ENCODE data around the gene RASD2. TPM values are rescaled to one million over a fixed set of nuclear protein-coding genes. Genes with fewer than 3 reads are reported as not detected.

Gene RASD2
- total and polyA plus RNA-seq, 10 of the 15 experiments (the other 5 are each of a cell fraction or from before 2014, with no cell fraction given): 0.03 TPM; not detected in 9

DNA sequence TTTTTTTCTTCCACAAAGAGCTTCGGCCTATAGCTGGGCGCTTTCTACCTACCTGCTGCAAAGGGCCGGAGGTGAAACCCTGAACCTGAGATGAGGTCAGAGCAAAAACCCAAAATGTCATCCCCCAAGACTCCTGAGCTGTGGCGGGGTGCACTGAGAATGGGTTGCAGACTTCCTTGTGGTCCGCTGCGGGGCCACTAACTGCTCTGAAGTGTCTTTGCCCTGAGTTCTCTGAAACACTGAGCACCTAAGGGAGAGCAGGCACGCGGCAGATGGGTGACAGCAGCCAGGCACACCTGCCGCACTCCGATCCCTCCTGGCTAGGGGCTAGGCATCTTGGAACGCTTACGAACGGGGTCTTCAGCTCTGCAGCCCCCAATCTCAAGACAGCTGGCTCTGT lies 29.3 kb downstream of the RASD2 start:
- ATAC-seq (no peak), DNase-seq (ENCODE audit: low read depth, low spot score) (no peak), FAIRE-seq (no peak)
- Histone ChIP-seq H3K4me2 (ENCODE audit: control insufficient read depth, insufficient read depth) (no peak overlapping the region), H3K79me2 (ENCODE audit: control insufficient read depth, insufficient read depth, low read length) (no peaks in the 10 kb centered on the region), H3K9me3 (replicated peaks; ENCODE audit: control insufficient read depth, insufficient read depth, low read length) (no peaks in the 10 kb centered on the region), H3K4me3 (no peak overlapping the region), H2AFZ (ENCODE audit: control insufficient read depth, low read depth, low read length) (no peak overlapping the region), H3K36me3 (ENCODE audit: control insufficient read depth in 2 of 2, insufficient read depth in 2 of 2, low read length in 1 of 2) (no peaks in the 10 kb centered on the region), H4K20me1 (ENCODE audit: control insufficient read depth, insufficient read depth) (no peaks in the 10 kb centered on the region), H3K27me3 (replicated peaks in 1 of 2; ENCODE audit: control insufficient read depth in 2 of 2, insufficient read depth in 2 of 2, low read length in 1 of 2) (peaks cover 0 to 2% of the 10 kb centered on the region in 2 experiments; a peak in 3 of 4 replicates), H3K4me1 (ENCODE audit: control insufficient read depth, insufficient read depth, low read length) (no peaks in the 10 kb centered on the region), H3K9ac (ENCODE audit: control insufficient read depth, insufficient read depth, low read length) (no peak overlapping the region), H3K27ac (ENCODE audit: control insufficient read depth, insufficient read depth) (no peak overlapping the region)
- WGBS (ENCODE audit: insufficient coverage, insufficient replicate concordance, low lambda C conversion rate, missing lambda C conversion rate): 28% methylated on average over 13 of the region's 13 CpGs
- BruUV-seq (replicated peaks): no TSS peak
- intact Hi-C loops (cut with micrococcal nuclease; ENCODE audit: unreplicated experiment): no loop called here
- ChIA-PET POLR2A (no interaction called here), RAD21 (ENCODE audit: unreplicated experiment) (no interaction called here), CTCF (no interaction called here), SMC1A (ENCODE audit: uncharacterized antibody, unreplicated experiment) (no interaction called here)
- in situ Hi-C loops (cut with MboI): no loop called here
- TF ChIP-seq RAD21 (IDR thresholded peaks at IDR 0.05; ENCODE audit: insufficient read depth, low read depth, low read length) (no peak), NRF1 (conservative IDR thresholded peaks at IDR 0.05; ENCODE audit: low read depth, low read length) (no peak), EGR1 (IDR thresholded peaks at IDR 0.05; ENCODE audit: borderline replicate concordance in 1 of 2, low read depth in 2 of 2, low read length in 2 of 2) (no peak), HCFC1 (IDR thresholded peaks at IDR 0.05; ENCODE audit: low read length) (no peak), POLR2AphosphoS5 (IDR thresholded peaks at IDR 0.05; ENCODE audit: low read length) (no peak), MEF2A (IDR thresholded peaks at IDR 0.05; ENCODE audit: insufficient read depth, low read depth, low read length) (no peak), ASH2L (IDR thresholded peaks at IDR 0.05; ENCODE audit: borderline replicate concordance, low read depth) (no peak), IKZF1 (conservative IDR thresholded peaks at IDR 0.05) (no peak), POU2F2 (IDR thresholded peaks at IDR 0.05; ENCODE audit: borderline replicate concordance, low read depth, low read length) (no peak), BRCA1 (IDR thresholded peaks at IDR 0.05; ENCODE audit: low read depth, low read length) (no peak), ATF7 (IDR thresholded peaks at IDR 0.05; ENCODE audit: low read depth) (no peak), KDM1A (IDR thresholded peaks at IDR 0.05; ENCODE audit: borderline replicate concordance) (no peak), GATAD2B (conservative IDR thresholded peaks at IDR 0.05; ENCODE audit: low read depth) (no peak), NFYB (IDR thresholded peaks at IDR 0.05; ENCODE audit: insufficient read depth, low read depth, low read length) (no peak), TCF7 (IDR thresholded peaks at IDR 0.05; ENCODE audit: borderline replicate concordance) (no peak)
- TF ChIP-seq, protein P1, sequence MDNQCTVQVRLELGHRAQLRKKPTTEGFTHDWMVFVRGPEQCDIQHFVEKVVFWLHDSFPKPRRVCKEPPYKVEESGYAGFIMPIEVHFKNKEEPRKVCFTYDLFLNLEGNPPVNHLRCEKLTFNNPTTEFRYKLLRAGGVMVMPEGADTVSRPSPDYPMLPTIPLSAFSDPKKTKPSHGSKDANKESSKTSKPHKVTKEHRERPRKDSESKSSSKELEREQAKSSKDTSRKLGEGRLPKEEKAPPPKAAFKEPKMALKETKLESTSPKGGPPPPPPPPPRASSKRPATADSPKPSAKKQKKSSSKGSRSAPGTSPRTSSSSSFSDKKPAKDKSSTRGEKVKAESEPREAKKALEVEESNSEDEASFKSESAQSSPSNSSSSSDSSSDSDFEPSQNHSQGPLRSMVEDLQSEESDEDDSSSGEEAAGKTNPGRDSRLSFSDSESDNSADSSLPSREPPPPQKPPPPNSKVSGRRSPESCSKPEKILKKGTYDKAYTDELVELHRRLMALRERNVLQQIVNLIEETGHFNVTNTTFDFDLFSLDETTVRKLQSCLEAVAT (IDR thresholded peaks at IDR 0.05): no peak
- TF ChIP-seq, protein P2, sequence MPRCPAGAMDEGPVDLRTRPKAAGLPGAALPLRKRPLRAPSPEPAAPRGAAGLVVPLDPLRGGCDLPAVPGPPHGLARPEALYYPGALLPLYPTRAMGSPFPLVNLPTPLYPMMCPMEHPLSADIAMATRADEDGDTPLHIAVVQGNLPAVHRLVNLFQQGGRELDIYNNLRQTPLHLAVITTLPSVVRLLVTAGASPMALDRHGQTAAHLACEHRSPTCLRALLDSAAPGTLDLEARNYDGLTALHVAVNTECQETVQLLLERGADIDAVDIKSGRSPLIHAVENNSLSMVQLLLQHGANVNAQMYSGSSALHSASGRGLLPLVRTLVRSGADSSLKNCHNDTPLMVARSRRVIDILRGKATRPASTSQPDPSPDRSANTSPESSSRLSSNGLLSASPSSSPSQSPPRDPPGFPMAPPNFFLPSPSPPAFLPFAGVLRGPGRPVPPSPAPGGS (IDR thresholded peaks at IDR 0.05; ENCODE audit: borderline replicate concordance, insufficient read depth, low read depth, low read length, poor library complexity, severe bottlenecking): no peak
- TF ChIP-seq, protein P3, sequence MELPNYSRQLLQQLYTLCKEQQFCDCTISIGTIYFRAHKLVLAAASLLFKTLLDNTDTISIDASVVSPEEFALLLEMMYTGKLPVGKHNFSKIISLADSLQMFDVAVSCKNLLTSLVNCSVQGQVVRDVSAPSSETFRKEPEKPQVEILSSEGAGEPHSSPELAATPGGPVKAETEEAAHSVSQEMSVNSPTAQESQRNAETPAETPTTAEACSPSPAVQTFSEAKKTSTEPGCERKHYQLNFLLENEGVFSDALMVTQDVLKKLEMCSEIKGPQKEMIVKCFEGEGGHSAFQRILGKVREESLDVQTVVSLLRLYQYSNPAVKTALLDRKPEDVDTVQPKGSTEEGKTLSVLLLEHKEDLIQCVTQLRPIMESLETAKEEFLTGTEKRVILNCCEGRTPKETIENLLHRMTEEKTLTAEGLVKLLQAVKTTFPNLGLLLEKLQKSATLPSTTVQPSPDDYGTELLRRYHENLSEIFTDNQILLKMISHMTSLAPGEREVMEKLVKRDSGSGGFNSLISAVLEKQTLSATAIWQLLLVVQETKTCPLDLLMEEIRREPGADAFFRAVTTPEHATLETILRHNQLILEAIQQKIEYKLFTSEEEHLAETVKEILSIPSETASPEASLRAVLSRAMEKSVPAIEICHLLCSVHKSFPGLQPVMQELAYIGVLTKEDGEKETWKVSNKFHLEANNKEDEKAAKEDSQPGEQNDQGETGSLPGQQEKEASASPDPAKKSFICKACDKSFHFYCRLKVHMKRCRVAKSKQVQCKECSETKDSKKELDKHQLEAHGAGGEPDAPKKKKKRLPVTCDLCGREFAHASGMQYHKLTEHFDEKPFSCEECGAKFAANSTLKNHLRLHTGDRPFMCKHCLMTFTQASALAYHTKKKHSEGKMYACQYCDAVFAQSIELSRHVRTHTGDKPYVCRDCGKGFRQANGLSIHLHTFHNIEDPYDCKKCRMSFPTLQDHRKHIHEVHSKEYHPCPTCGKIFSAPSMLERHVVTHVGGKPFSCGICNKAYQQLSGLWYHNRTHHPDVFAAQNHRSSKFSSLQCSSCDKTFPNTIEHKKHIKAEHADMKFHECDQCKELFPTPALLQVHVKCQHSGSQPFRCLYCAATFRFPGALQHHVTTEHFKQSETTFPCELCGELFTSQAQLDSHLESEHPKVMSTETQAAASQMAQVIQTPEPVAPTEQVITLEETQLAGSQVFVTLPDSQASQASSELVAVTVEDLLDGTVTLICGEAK (IDR thresholded peaks at IDR 0.05; ENCODE audit: borderline replicate concordance): no peak

Data from GM12878 (cell line).